Measurements from ENCODE around the gene ACTN2.
A peak's percentile ranks its signal among the peaks of the same experiment; 100 is the strongest.
"Not testable (repeated sequence)": the region's sequence is repeated elsewhere in the genome, so short reads cannot be mapped to it uniquely, and the experiment has no call there.

The ACTN2 gene

GRCh38 chr1:236685917-236686814 lies at the start of gene ACTN2:
Gene ACTN2 (plus strand): TSS chr1:236686499. CDS start chr1:236686674, 175 bp downstream.
- DNase-seq, result peak; percentile 78

DNA sequence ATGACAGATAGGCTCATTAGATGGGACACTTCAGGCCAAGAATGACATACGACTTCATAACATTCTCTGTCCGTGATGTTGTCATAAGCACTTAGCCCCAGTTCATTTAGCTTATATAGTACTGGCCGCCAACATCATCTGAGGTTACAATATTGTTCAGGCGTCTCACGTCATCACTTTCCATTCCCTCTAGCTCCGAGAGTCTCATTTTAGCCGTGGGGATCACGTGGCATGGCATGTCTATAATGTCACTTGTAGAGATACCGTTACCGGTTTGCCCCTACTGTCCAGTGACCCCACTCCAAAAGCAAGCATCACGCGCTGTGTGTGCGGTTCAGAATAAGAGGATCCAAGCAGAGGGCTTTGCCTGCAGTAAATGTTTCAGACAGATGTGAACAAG lies 47.4 kb upstream of the ACTN2 start:
- no peak for DNase-seq

DNA sequence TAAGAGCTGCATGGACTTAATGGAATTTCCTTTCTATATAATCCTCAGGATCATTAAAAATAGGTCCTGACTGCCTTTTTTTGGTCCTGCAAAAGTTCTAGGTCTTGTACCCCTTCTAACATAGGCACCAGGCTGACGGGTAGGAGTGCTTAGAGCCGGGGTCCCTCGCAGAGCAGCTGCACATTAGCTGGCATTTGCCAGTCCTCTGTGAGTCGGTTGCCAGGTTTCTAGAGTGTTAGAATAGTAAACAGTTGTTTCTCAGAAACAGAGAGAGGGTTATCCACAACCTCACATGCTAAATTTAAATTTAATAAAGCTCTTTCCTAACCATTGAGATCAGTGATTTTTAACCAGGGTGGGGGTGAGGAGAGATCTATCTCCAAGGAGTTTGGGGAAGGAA lies 46.6 kb upstream of the ACTN2 start:
- DNase-seq, result no peak

GRCh38 chr1:236642763-236643162 lies 43.5 kb upstream of the ACTN2 start:
- no peak for DNase-seq

GRCh38 chr1:236645016-236645680 lies 41.2 kb upstream of the ACTN2 start:
- no peak for DNase-seq

- no peak for DNase-seq
Measured at GRCh38 chr1:236654511-236654910, 31.8 kb upstream of the ACTN2 start.

DNA sequence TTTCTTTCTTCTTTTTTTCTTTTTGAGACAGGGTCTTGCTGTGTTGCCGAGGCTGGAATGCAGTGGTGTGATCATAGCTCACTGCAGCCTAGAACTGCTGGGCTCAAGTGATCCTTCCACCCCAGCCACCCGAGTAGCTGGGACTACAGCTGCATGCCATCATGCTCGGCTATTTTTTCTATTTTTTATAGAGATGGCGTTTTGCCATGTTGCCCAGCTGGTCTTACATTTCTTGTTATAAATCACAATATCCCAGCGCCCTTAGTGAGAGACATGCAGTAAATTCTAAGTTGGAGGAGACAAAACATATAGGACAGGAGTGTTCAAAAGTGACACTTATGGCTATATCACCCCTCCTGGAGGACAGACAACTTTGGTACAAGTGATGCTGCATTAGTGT lies 31.3 kb upstream of the ACTN2 start:
- DNase-seq, result no peak

DNA sequence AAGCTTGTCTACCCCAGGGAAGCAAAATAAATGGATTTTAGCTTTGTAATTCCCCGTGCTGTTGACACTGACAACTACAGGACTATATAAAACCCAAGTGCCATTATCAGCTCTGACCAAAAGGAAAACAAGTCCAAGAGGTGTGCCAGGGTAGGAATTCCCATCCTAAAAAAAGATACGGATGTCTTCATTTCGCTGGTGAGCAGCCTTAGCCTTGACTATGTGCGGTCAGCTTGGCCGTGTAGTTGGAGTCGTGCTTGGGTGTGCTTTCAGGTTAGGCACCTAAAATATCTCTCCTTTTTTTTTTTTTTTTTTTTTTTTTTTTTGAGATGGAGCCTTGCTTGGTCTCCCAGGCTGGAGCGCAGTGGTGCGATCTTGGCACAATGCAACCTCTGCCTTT lies 28.9 kb upstream of the ACTN2 start:
- no peak for DNase-seq

- no peak for DNase-seq
Measured at GRCh38 chr1:236659792-236660587, 26.3 kb upstream of the ACTN2 start.

DNA sequence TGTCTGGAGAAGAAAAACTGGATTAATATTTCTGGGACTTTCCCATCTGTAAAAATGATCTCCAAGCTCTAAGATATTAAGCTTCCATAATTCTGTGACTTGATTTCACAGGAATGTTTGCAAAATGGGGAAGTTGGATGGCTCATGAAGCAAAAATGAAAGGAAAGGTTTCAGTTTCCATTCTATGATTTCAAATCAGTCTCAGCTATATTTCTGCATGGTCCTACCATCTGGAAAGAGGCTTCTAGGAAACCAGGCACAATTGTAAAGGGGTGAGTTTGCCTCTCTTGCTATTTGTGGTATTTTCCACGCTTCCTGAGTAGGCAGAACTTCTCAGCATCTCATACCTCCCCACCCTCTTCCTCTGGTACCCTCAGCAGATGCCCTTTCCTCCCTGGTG lies 22.4 kb upstream of the ACTN2 start:
- no peak for DNase-seq

DNA sequence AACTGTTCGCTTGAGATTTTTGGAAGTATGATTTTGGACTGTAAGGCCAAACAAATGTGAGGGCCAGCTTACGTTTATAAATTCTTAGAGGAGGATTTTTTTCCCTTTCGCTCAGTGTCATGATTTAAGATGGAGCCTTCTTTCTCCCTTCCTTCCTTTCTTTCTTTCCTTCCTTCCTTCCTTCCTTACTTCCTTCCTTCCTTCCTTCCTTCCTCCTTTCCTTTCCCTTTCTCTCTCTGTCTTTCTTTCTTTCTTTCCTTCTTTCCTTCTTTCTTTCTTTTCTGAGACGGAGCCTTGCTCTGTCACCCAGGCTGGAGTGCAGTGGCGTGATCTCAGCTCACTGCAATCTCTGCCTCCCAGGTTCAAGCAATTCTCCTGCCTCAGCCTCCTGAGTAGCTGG lies 17.4 kb upstream of the ACTN2 start:
- not testable (repeated sequence) for DNase-seq

DNA sequence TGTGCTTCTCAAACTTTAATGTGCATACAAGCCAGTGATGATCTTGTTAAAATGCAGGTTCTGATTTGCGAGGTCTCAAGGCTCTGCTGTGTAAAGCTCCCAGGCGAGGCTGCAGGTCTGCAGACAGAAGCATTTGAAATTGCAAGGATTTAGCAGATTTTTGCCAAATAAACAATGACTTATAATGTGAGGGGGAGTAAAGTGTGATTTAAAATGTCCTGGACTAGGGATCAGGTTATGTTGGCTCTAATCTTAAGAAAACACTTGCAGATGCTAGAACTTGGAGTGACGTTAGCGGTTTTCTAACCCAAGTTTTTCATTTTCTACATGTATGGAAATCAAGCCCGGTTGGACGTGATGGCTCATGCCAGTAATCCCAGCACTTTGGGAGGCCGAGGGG lies 16.2 kb upstream of the ACTN2 start:
- no peak for DNase-seq

DNA sequence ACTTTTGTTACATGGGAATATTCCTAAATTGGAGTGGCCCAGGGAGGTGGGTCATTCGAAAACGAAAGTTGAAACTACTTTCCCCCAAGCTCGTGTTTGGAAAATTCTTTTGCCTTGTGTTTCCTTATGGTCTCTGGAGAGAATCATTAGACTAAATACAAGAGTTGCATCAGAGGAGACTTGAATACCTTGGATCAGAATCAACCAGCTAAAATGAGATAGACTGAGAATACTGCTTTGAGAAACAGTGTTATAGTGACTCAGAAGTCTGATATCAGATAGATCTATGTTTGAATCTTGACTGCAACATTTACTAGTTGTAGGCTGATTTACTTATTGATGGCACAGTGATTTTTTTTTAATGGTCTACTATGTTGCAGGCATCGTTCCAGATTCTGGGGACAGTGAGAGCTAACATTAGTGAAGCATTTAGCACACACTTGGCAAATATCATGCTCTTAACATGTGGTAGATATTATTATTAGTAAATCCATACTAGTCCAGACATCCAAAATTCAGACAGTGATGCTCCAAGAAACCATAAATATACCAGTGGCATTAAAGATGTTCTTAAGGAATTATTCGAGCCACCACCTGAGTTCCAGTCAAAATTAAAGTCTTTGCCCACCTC lies 12.9 kb upstream of the ACTN2 start:
- no peak for DNase-seq

DNA sequence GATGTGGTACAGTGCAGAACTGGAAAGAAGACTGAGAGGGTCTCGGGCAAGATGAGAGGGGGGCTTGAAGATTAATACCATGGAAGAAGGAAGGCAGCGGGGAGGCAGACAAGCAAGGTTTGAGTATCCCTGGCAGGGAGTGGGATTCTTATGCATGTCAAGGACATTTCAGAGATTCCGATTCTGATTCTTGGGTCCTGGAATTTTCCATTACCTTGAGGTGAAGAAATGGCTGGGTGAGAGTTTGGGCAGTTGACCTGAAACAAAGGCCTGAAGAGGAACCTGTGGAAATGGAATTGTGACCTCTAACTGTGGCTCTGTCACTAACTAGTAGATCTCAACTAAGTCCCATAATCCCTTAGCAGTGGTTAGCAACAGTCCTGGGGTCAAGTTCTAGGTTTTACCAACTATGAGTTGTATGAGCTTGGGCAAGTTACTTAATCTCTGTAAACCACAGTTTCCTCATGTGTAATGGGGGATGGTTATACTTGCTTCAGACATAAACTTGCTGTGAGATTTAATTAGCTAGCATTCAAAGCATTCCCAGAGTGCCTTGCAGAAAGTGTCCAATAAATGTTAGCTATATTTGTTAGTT lies 8.6 kb upstream of the ACTN2 start:
- DNase-seq, result no peak

DNA sequence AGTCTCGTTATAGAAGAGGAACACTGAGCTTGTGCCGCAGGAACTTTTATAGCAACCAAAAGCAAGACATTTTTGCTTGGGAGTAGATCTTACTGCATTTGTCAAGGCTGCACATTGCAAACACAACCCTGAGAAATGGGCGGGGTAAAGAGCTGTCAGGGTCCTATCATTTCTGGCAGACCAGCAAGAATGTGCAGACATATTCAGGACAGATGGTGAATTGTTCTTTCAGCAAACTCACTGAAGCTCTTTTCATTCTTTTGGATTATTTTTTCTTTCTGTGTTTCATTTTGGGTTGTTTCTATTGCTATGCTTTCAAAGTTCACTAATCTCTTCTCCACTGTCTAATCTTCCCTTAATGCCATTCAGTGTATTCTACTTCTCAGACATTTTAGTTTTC lies 5.1 kb upstream of the ACTN2 start:
- DNase-seq, result no peak

DNA sequence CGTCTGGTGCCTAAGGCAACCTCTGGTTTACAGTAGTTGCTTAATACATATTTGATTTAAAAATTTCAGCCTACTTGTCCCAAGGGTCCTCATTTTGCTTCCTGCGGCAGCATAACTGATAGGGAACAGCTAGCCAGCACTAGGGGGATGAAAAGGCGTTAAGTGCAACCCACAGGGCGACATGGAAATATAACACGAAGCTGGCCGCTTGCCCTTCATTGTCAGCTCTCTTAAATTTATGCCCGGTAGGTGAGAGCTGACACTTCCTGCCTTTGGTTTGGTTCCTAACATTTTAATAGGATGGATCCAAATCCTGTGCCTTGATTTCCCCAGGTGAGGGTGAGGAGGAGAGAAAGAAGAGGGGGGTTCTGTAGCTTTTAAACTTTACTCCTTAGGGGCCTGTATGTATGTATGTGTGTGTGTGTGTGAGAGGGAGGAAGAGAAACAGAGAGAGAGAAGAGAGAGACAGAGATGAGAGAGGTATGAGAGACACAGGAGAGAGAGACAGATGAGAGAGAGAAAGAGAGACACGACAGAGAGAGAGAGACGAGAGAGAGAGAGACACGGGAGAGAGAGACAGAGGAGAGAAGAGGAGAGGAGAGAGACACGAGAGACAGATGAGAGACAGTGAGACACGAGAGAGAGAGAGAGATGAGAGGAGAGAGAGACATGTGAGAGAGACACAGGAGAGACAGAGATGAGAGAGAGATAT lies 938 bp upstream of the ACTN2 start:
- DNase-seq, result no peak

DNA sequence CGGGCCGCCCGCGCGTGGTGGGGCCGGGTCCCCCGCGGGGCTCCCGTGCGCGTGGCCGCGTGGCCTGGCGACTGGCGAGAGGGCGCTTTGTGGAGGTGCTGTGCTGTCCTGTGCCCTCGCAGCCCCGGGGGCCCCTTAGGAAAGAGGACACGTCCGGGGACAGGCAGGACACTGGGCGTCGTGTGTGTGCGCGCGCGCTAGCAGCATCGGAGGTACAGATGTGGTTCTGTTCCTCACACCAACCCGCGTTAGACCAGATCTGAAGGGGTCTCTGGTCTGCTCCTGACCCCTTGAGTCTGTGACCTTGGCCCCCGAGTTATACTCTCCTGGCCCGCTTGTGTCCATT lies 489 bp downstream of the ACTN2 start:
- DNase-seq, result peak; percentile 58

- no peak for DNase-seq
Measured at GRCh38 chr1:236687273-236687672, 974 bp downstream of the ACTN2 start.

- DNase-seq, result no peak
Measured at GRCh38 chr1:236688705-236689104, 2.4 kb downstream of the ACTN2 start.

GRCh38 chr1:236689713-236690569 lies 3.6 kb downstream of the ACTN2 start:
- DNase-seq, result no peak

DNA sequence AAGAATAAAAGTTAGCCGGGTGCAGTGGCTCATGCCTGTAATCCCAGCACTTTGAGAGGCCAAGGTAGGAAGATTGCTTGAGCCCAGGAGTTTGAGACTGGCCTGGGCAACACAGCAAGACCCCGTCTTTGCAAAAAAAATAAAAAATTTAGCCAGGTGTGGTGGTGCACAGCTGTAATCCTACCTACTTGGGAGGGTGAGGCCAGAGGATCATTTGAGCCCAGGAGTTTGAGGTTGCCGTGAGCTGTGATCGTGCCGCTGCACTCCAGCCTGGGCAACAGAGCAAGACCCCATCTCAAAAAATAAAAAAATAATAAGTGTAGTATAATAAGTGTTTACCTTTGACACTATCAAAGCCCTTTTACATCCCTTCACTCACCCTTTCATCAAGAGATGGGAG lies 5.0 kb downstream of the ACTN2 start:
- no peak for DNase-seq

Measured in activated CD8-positive, alpha-beta memory T cell treated with anti-CD3 and anti-CD28 coated beads for 24 hours (primary cell).